KMS-11 (cell line): ENCODE data around the gene FOXN3.

Experiments used
- H2AFZ ChIP-seq: fragments of 200-600 bp; sonication (generic); 2 replicates; pipeline ENCODE4 v1.6.1; 2016; ENCODE audit warnings: antibody characterized with exemption, mixed run types, low read depth
- H3K27ac ChIP-seq: fragments of 200-600 bp; sonication (generic); 2 replicates; pipeline ENCODE4 v1.6.1; 2016; ENCODE audit warnings: mild to moderate bottlenecking, mixed run types
- H3K27me3 ChIP-seq: fragments of 200-600 bp; sonication (generic); 2 replicates; pipeline ENCODE4 v1.6.1; 2017; ENCODE audit warnings: mild to moderate bottlenecking, low read depth, mixed run types, moderate library complexity; ENCODE audit not compliant: insufficient read depth
- H3K36me3 ChIP-seq: fragments of 200-600 bp; sonication (generic); 2 replicates; pipeline ENCODE4 v1.6.1; 2017; ENCODE audit warnings: mild to moderate bottlenecking, mixed run types; ENCODE audit not compliant: insufficient read depth
- H3K4me1 ChIP-seq: fragments of 200-600 bp; sonication (generic); 2 replicates; pipeline ENCODE4 v1.6.1; 2016; ENCODE audit warnings: mild to moderate bottlenecking, low read depth, mixed run types; ENCODE audit not compliant: poor library complexity, severe bottlenecking
- H3K4me2 ChIP-seq: fragments of 200-600 bp; sonication (generic); 2 replicates; pipeline ENCODE4 v1.7.0; 2016; ENCODE audit warnings: mild to moderate bottlenecking, mixed run types
- H3K4me3 ChIP-seq: fragments of 200-600 bp; sonication (generic); IDR thresholded peaks from 2 replicates; pipeline ENCODE4 v1.6.1; 2017; ENCODE audit warnings: low read depth, low read length, mixed read lengths; ENCODE audit not compliant: insufficient read depth
- H3K79me2 ChIP-seq: fragments of 200-600 bp; sonication (generic); 2 replicates; pipeline ENCODE4 v1.6.1; 2016; ENCODE audit warnings: low read depth, mixed run types; ENCODE audit not compliant: insufficient read depth
- H3K9ac ChIP-seq: fragments of 200-600 bp; sonication (generic); 2 replicates; pipeline ENCODE4 v1.6.1; 2016; ENCODE audit warnings: mild to moderate bottlenecking, mixed run types
- H4K20me1 ChIP-seq: fragments of 200-600 bp; sonication (generic); 2 replicates; pipeline ENCODE4 v1.6.1; 2016; ENCODE audit warnings: mild to moderate bottlenecking, mixed run types; ENCODE audit not compliant: insufficient read depth
- CTCF ChIP-seq: fragments of 200-600 bp; sonication (generic); conservative IDR thresholded peaks from 2 replicates; pipeline ENCODE4 v1.6.1; 2017; ENCODE audit warnings: low read depth, mild to moderate bottlenecking, antibody characterized with exemption, low read length, moderate library complexity, mixed read lengths

FOXN3 gene

GRCh38 chr14:89417091-89417464 lies at the start of gene FOXN3:
FOXN3 (minus strand) TSS chr14:89417233; CDS start chr14:89412476, 4,757 bp downstream.
- Histone ChIP-seq H2AFZ (peak within 1 kb of the TSS; percentile 71), H3K4me2 (peak within 1 kb of the TSS; percentile 48; the same call in 1 of the 2 replicates), H4K20me1 (no peaks in the 10 kb centered on the region), H3K4me3 (no peak within 1 kb of the TSS), H3K27ac (peak within 1 kb of the TSS; percentile 88), H3K4me1 (peaks cover 6% of the 10 kb centered on the region), H3K9ac (peak within 1 kb of the TSS; percentile 88), H3K27me3 (no peaks in the 10 kb centered on the region), H3K36me3 (no peaks in the 10 kb centered on the region), H3K79me2 (no peaks in the 10 kb centered on the region; the same call in 1 of the 2 replicates)
- no peak for TF ChIP-seq CTCF

- Histone ChIP-seq H3K79me2 (no peaks in the 10 kb centered on the region), H3K4me3 (no peak overlapping the region), H3K9ac (no peak overlapping the region), H3K4me1 (no peaks in the 10 kb centered on the region), H2AFZ (no peak overlapping the region), H3K36me3 (no peaks in the 10 kb centered on the region), H3K27ac (no peak overlapping the region), H3K4me2 (no peak overlapping the region), H4K20me1 (no peaks in the 10 kb centered on the region), H3K27me3 (no peaks in the 10 kb centered on the region)
- TF ChIP-seq CTCF = no peak
Measured at GRCh38 chr14:89466484-89466883, 49.5 kb upstream of the FOXN3 start.

- H3K27me3 ChIP-seq = no peaks in the 10 kb centered on the region
- no peaks in the 10 kb centered on the region for H3K36me3 ChIP-seq
- H2AFZ ChIP-seq = no peak overlapping the region
- no peaks in the 10 kb centered on the region for H3K79me2 ChIP-seq
- no peak overlapping the region for H3K9ac ChIP-seq
- TF ChIP-seq CTCF = no peak
- H4K20me1 ChIP-seq = no peaks in the 10 kb centered on the region
- H3K4me2 ChIP-seq = no peak overlapping the region
- H3K4me1 ChIP-seq = no peaks in the 10 kb centered on the region
- H3K4me3 ChIP-seq = no peak overlapping the region
- no peak overlapping the region for H3K27ac ChIP-seq
Measured at GRCh38 chr14:89465876-89466275, 48.8 kb upstream of the FOXN3 start.

- no peaks in the 10 kb centered on the region for H3K27me3 ChIP-seq
- H3K4me2 ChIP-seq = no peak overlapping the region
- H3K4me3 ChIP-seq = no peak overlapping the region
- no peaks in the 10 kb centered on the region for H3K4me1 ChIP-seq
- no peak overlapping the region for H3K9ac ChIP-seq
- H3K79me2 ChIP-seq = no peaks in the 10 kb centered on the region
- TF ChIP-seq CTCF = no peak
- no peaks in the 10 kb centered on the region for H3K36me3 ChIP-seq
- no peak overlapping the region for H2AFZ ChIP-seq
- no peaks in the 10 kb centered on the region for H4K20me1 ChIP-seq
- no peak overlapping the region for H3K27ac ChIP-seq
Measured at GRCh38 chr14:89461256-89461655, 44.2 kb upstream of the FOXN3 start.
